HPDE6-E6E7 (cell line): Measurements from ENCODE around the gene PMEPA1.

Experiments
- DNase-seq: peaks from one replicate; pipeline ENCODE4 v3.0.0; 2011; ENCODE audit warnings: missing footprints; ENCODE audit errors: extremely low spot score

PMEPA1 gene

GRCh38 chr20:57661746-57662455 lies 47.9 kb downstream of the PMEPA1 start:
- DNase-seq, result no peak

DNA sequence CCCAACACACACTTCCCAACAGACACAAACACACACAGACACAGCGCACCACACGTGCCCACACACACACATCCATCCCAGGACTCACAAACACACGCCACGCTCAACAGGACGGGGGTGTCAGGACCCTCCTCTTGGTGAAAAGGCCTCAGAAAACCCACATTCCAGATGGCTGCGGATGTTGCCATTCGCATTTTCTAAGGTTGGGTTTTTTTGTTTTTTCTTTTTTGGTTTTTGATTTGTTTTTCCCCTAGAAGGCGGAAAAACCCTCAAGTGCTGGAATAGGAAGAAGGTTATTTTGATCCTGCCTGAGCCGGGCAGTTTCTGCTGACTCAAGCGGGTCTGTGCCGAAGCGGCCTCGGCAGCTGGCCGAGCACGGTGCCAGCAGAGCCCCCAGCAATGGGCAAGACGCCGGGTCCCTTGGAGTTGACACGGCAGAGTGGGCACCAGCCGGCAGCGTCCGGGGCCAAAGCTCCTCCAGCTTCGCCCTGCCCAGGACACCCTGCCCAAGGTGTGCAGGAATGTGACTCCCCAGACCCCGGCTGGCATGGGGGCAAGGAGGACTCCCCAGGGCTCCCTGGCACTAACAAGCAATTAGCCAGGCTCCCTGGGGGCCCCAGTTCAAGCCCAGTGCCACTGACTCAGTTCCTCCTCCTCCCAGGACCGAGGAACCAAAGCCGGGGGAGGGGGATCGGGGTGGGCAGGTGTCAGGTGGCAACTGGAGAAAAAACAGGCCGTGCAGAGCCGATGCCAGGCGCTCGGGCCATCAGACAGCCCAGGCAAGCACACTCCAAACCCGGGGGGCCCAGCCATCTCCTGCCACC lies 48.7 kb downstream of the PMEPA1 start:
- no peak for DNase-seq

GRCh38 chr20:57660181-57660921 lies 49.5 kb downstream of the PMEPA1 start:
- DNase-seq, result no peak

GRCh38 chr20:57659517-57660180 lies 50.2 kb downstream of the PMEPA1 start:
- DNase-seq, result no peak

DNA sequence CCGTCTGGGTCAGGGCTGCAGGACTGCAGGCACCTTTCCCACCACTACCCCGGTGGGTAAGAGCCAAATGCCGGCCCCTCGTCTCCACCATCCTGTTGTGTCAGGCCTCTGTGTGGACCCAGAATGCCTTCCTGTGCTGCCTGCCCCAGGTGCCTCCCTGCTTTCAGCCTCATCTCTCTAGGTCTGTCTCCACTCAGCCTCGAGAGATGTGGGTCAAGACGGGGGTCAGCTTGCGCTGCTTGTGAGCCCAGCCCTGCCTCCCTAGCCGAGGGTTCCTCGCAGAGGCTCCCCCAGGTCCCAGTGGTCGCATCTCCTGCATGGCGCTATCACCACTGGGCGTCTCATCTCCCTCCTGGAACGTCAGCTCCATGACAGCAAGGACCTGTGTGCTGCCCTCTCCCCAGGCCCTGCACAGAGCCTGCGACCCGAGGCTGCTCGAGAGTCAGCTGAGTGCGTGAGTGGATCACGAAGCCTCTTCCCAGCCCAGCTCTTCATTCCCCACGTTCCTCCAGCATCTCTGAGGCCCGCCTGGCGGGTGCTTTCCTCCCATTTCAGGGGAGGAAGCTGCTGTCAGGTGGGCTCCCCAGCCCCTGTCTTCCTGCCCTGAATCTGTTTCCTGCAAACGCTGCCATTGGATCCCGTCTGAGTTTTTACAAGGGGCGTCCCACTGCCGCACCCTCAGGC lies 50.8 kb downstream of the PMEPA1 start:
- no peak for DNase-seq

- DNase-seq, result no peak
These were observed 51.4 kb downstream of the PMEPA1 start for GRCh38 chr20:57658447-57658832.

DNA sequence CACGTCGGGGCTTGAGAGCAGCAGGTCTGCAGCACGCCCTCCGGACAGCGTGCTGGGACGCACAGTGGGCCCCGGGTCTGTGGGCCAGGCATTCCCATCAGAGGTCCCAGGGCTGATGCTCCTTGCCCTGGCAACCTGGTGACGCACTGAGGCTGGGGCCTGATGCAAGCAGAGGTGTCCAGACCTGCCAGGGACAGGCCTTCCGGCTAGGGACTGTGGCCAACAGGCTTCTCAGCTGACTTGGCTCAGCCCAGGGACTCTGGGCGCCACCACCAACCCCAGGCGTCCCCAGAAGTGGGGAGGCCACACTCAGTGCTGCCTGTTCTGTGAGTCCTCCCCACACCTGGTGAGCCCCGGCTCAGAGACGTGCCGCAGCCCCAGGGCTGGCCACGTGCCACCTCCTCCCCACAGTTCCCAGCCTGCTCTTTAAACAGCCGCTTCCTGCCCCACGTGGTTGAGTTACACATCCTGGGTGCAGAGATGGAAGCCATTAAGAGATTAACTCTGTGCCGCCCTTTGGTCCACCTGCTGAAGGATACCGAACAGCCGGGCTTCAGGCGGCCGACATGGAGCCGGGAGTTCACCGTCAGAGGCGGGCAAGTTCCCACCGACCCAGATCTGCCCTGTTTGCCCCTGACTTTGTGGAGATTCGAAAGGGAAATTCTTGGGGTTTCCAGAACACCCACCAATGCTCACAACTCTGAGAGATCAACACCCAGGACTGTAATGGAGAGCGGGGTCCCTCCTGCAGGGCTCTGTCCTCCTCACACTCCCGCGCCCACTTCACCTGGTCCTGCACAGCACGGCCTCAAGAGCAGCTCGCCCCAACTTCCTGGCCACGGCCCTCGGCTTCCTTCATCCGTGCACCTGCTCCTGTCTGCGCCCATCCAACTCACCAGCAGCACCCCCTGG lies 52.0 kb downstream of the PMEPA1 start:
- DNase-seq, result peak; percentile 96

- DNase-seq, result no peak
These were observed 52.8 kb downstream of the PMEPA1 start for GRCh38 chr20:57656821-57657534.

GRCh38 chr20:57656252-57656820 lies 53.5 kb downstream of the PMEPA1 start:
- no peak for DNase-seq

DNA sequence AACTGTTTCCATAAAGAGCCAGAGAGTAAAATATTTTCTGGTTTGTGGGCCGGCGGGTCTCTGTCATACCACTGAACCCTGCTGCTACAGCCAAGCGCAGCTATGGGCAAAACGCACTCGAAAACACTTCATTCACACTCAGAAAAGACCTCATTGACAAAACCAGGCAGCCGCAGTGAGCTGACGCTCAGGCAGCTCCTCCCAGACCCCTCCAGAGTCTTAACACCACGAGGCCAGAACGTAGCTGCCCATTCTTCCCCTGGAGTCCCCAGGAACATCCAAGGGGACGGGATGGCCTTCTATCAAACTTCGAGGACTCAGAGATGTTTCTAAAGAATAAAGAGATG lies 54.0 kb downstream of the PMEPA1 start:
- DNase-seq, result no peak

DNA sequence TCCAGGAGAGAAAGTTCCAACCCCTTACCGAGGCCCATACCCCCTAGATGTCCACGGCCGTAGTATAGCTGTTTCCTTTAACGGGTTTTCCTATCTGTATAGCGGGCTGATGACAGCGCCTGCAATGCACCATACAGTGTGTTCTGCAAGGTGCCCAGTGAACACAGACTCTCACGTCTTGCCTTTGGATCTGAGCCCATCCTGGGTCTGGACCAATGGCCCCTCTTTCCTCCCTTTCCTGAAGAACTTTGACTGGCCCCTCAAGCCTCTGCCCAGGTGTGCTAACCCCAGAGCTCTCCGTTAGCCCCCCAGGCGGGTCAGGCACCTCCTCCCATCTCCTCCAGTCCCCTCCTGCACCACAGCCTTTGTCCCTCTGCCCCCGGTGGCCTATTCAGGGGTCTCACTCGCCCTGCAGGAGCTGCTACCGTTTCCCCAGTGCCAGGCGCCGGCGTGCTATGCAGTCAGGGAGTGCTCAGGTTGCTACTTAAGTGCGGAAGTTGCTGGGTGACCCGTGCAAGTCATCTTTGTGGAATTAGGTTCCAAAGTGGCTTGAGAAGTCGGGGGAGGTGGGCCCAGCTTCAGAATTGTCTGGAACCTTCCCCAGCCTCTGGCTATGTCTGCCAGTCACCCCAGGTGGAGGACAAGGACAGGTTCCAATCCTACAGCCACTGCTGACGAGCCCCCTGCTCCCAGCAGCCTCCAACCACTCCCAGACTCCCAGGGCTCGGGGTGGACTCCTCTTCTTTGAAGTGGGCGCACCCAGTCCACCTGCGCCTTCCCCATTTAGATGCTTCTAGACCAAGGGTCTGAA lies 54.6 kb downstream of the PMEPA1 start:
- no peak for DNase-seq

DNA sequence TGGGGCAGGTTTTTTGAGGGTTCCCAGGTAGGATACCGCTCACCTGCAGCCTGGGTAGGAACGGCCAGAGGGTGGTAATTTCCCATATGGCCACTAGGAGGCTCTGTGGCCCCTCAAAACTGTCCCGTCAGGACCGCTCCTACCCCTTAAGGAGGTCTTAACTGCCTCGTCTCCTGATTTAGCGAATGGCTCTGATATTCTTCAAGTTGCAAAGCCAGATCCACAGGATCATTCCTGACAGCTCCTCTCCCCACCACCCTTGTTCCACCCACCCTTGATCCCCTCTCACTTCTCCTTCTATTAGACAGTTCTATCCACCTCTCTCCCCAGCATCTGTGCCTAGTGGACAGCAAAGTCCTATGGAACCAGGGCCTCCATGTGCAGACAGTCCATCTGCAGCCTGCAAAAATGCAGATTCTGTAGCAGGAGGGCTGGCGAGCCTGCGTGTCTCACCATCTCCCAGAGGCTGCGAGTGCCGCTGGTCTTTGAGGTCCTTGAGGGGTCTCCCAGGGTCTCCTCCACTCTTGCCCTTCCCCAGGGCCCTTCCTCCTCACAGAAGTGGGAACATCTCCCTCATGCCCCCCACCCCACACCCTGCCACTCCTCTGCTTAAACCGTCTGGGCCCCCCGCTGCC lies 55.3 kb downstream of the PMEPA1 start:
- peak; percentile 95 for DNase-seq

- DNase-seq, result no peak
These were observed 55.9 kb downstream of the PMEPA1 start for GRCh38 chr20:57653910-57654309.

DNA sequence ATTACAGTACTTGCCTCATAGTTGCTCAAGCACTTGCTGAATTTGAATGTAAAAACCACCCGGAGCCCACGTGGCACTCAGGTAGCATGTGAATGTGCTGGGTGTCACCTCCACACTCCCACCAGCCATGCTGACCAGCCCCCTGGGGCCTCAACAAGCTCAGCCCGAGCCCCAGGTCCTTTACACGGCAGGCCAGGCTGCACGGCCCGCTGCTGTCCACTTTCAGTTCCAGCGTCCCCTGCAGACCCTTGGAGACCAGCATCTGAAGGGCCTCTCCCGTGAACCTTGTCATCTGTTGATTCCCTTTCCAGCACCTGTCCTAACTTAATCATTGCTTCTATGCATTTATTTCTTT lies 56.3 kb downstream of the PMEPA1 start:
- no peak for DNase-seq

- no peak for DNase-seq
These were observed 56.9 kb downstream of the PMEPA1 start for GRCh38 chr20:57652606-57653545.

DNA sequence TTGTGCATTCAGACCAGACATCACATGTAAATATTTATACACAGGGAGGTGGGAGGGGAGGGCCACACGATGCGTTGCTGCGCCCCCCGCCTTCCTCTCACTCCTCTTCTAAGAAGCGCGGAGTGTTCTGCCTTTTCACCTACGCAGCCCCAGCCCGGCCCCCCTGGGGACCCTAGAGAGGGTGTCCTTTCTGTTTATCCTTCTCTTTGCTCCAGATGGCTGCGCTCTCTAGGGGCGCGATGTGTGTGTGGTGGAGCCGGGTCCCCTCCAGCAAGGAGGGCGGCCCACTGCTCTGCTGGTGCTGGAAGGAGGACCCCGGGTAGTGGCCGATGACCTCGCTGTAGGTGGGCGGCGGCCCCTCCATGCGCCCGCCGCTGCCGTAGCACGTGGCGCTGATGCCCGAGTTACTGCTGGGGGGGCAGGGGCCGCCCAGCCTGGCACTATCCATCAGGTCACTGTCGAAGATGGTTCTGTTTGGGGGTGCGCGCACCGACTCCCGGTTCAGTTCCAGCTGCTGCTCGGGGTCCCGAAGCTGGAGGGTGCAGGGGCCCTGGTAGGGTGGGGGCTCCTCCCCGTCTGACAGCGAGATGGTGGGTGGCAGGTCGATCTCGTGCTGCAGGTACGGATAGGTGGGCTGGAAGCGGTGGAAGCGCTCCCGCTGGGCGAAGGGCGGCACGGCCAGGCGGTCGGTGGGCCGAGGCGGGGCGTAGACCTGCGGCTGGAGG lies 57.8 kb downstream of the PMEPA1 start:
- no peak for DNase-seq
